Urothelium cell line (cell line): ENCODE results near the gene MRAS.
A peak's percentile ranks its signal among the peaks of the same experiment; 100 is the strongest.
"Not testable (repeated sequence)": the region's sequence is repeated elsewhere in the genome, so short reads cannot be mapped to it uniquely, and the experiment has no call there.

Experiments
- DNase-seq: peaks from one replicate; pipeline ENCODE4 v3.0.0; 2011; ENCODE audit warnings: low spot score, mixed read lengths
- FAIRE-seq: peaks from 2 replicates; lab custom pipeline; 2011; peaks lifted over from hg19 to GRCh38; lab: Jason Lieb, UNC

MRAS gene

DNA sequence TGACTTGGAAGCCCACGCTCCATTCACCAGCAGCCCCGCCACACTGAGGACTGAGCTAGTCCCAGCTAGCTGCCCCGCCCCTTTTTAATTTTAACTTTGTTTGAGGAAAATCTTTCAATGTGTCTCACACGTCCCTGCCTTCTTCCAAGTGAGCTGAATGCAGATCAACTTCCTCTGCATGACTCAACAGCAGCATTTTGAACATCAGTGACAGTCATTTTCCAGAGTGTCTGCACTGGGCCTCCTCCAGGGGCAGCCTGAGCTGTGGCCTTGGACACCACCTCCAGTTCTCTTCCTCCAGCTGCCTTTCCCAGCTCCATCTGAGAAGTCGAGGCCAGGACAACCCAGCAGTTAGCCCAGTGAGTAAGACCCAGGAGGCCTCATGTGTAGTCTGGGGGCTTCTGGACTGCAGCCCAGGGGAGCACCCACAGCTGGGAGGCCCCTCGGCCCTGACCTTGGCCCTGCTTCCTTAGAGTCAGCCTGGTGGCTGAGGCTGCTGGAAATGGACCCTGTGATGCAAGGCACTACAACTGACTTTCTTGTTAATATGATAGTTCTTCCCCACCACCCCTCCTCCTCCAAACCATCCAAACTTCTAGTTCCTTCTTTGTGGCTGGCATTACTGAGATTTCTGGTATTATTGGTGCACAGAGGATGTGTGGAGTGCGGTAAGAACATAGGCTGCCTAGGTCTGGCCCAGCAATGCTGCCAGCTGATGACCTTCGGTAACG, 64.6 kb downstream of the MRAS start:
- FAIRE-seq (no peak), DNase-seq (no peak)

DNA sequence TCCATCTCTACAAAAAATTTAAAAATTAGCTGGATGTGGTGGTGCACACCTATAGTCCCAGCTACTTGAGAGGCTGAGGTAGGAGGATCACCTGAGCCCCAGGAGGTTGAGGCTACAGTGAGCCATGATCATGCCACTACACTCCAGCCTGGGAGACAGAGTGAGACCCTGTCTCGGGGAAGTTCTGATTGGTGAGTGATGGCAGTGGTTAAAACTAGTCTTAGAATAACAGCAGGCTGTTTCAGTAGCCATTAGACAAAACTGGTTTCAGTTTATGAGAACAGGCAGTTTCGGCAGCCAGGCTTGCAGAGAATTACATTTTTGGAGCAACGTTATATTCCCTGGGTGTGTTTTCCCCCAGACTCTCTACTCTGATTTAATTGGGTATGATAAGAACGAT, 67.9 kb downstream of the MRAS start:
- DNase-seq, FAIRE-seq: not testable (repeated sequence)

DNA sequence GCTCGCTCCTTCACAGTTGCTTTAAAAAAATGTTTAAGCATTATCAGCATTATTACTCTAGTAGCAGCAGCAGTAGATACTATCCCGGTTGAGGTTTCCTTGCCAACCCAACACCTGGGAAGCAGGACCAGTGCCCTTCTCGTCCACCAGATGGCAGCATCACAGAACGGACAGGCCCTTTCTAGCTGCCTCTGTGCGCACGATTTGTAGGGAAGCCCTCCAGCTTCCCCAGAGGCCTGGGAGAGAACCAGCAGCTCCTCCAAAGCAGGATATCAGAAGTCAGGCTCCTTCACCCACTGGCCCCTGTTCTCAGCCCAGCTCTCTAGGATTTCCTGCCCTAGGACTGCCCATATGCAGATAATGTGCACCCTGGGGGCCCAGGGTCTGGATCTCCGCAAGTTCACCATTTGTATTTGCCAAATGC, 69.2 kb downstream of the MRAS start:
- peak; percentile 83 for DNase-seq
- no peak for FAIRE-seq

DNA sequence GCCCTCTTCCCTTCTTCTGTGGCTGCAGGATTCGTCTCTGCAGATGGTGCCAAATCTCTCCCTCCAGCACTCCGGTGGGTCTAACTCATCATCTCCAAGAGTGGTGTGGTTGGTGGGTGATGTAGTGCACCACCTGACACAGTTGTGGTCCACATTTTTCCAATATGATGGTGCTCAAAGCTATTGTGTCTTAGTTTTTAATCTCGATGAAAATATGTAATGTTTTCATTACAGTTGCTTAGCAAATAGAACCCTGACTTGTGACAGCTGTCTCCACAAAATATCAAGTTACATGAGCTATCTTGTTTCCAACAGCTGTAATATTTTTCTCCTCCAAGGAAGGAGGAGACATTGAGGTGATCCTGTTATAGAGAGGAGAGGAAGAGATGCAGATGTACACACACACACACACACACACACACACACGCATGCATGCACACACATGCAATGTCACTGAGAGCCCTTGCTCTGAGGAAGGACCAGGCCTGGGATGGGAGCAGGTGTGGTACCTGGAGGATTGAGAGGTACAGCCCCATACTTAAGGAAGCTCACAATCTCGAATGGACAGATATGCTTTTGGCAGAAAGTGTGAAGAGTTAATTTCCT, 70.3 kb downstream of the MRAS start:
- DNase-seq (no peak), FAIRE-seq (no peak)

DNA sequence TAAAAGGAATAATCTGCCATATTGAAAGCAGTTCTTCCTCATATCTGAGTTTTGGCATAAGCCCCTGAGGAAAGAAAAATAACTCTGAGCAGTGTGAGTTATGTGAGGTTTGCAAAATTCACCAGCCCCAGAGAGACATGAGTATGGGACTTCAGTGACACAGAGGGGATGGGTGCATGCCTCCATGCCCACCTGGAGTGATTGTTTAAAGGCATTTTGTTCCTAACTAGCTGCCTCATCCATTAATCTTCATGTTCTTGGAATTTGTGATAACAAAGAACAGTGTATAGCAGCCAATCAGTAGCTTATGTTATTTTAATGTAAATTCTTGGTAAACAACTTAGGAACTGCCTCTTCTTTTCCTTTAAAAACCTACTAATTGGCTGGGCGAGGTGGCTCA, 74.9 kb downstream of the MRAS start:
- FAIRE-seq (no peak), DNase-seq (no peak)

DNA sequence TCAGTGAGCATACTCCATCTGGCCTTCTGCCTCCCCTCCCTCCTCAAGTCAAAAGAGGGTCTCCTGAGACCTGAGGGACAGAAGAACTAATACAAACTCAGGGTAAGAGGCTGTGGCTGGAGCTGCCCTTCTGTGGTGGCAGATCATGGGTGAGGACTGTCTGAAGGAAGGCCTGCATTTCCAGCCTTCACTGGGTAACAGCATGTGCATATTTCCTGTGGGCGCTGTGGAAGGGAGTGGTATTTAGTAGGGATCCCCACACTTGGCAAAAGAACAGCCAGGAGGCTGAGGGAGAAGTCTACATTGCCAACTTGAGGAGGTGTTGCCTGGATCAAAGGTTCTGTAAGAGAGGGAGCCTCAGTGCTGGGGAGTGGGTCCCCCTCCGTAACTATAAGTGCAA, 75.9 kb downstream of the MRAS start:
- FAIRE-seq (no peak), DNase-seq (no peak)

DNA sequence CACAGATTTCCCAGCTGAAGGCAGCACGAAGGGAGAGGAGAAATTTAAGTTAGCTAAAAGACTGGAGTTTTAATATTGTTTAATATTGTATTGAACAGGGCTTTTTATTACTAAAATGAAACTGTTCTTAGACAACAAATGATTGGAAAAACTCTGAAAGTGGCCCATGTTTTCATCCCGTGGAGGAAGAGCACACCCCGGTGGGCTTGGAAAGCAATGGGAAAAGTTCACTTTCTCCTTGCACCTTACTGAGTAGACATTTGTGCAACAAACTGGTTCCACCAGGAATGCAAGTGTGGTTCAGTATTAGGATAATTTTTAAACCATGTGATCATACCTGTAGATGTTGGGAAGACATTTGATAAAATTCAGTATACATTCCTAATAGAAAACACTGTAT, 77.8 kb downstream of the MRAS start:
- DNase-seq, result no peak
- FAIRE-seq, result no peak

DNA sequence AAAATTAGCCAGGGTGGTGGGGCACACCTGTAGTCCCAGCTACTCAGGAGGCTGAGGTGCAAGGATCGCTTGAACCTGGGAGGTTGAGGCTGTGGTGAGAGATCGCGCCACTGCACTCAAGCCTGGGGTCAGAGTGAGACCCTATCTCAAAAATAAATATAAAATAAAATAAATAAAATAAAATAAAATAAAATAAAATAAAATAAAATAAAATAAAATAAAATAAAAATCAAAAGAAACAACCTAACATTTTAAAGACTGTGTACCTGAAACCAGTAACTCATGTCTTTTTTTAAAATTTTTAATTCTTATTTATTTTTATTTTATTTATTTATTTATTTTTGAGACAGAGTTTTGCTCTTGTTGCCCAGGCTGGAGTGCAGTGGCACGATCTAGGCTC, 78.4 kb downstream of the MRAS start:
- FAIRE-seq, DNase-seq: not testable (repeated sequence)

DNA sequence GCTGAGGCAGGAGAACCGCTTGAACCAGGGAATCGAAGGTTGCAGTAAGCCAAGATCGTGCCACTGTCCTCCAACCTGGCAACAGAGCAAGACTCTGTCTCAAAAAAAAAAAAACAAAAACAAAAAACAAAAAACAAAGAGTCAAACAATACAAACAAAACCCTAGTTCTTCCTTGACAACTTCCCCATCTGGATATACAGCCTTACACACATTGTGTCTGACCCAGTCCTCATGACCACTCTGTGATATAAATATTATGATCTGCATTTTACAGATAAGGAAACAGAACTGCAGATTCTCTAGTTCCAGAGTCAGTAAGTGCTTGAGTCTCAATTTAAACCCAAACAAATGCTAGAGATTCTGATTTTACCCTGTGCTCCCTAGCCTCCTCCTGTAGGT, 81.3 kb downstream of the MRAS start:
- FAIRE-seq, result no peak
- no peak for DNase-seq

DNA sequence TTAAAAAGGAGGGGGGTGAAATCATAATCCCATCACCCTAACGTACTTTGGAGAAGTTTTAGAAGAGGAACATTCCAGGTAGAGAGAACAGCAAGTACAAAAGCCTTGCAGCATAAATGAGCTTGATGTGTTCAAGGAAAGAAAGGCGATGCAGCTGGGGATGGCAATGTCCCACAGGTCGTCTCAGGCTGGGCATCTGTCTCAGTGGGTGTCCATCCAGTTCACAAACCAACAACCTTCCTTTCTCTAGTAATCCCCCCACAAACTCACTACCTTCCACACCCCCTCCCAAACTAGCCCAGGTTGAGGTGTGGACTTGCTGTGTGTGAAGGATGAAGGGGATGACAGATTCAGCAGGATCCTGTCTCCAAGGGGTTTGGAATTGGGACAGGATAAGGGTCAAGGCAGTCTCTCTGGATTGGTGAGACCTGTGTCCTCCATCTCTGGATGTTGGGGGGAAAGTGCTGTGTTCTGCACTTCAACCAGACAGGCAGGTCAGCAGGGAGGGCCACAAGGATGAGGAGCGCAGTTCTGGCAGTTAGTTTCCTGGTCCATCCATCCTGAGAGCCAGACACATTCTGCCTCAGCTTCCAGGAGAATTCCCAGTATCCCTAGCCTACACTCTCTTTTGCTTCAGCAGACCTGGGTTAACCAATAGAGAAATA, 84.3 kb downstream of the MRAS start:
- no peak for DNase-seq

DNA sequence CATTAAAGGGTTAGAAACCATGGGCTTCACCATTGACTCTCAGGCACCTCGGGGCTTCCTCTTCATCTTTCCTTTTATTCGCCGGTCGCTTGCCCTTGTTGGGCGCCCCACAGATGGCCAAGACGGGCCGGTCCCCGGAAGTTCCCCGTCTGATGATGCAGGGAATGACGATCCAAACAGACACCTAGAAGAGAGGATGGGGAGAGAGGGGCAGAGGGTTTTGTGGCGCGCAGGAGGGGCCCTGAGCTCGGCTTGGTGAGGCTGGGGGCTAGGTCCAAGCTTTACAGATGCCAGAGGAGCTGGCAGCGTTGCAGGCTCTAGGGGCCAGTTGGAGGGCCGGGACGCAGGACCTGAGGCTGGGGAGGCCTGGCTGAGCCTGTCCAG, 85.5 kb downstream of the MRAS start:
- DNase-seq (no peak), FAIRE-seq (no peak)

More for the DNA sequence above, 84.3 kb downstream of the MRAS start:
- no peak for FAIRE-seq

DNA sequence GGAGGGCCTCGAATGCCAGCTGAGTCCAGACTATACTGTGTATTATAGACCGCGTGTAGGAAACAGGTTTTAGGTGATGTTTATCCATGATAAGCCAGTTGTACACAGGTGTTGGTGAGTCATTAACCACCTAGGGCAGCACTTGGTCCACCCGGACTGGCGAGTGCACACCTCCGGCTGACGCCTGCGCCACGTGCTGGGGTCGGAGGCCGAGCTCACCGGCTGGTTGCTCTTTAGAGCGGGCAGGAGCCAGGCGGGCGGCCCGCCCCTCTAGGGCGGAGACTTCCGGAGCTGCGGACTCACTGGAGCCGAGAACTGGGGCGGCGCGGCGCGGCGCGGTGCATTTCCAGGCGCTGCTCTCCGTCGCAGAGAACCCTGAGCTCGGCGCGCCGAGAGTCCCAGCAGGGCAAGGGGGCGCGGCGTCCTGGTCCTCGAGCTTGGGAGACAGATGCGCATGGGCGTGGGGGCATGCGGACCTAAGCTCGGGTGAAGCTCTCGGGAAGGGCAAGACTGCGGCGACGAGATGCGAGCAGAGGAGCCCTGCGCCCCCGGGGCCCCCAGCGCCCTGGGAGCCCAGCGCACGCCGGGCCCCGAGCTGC, 86.0 kb downstream of the MRAS start, which contains the start of gene ESYT3:
Gene ESYT3 (plus strand): TSS at position 341 of the 599 bp plus-strand sequence. CDS start 183 bp downstream, at position 524.
- DNase-seq (peak; percentile 55), FAIRE-seq (no peak)

DNA sequence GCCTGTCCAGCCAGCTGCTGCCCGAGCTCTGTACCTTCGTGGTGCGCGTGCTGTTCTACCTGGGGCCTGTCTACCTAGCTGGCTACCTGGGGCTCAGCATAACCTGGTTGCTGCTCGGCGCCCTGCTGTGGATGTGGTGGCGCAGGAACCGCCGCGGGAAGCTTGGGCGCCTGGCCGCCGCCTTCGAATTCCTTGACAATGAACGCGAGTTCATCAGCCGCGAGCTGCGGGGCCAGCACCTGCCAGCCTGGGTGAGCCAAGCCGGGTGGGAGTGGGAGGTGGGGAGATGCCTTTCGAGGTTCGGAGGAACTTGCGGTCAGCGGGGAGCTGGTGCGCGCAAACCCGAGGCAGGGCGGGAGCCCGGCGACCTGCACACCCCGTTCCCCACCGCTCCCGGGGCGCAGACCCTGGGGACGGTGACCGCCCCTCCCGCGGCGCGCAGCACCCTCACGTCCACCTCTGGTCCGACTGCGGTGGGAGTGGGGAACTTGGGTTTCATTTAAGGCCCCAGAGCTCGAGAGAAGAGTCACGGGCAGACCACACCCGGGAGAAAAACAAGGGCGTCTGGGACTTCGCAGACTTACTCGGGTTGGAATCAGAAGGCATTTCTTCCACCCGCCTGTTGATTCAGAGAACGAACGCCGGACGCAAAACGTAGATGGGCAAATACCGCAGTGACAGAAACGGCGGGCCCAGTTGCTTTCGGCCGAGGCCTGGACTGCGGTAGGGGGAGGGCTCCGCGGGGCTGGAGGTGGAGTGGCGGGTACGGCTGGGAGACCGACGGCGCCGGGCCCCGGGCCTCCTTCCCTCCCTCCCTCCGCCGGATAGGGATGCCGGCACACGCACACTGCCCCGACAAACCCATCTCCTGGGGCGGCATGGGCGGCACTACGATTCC, 86.7 kb downstream of the MRAS start:
- DNase-seq, result no peak
- FAIRE-seq, result no peak

DNA sequence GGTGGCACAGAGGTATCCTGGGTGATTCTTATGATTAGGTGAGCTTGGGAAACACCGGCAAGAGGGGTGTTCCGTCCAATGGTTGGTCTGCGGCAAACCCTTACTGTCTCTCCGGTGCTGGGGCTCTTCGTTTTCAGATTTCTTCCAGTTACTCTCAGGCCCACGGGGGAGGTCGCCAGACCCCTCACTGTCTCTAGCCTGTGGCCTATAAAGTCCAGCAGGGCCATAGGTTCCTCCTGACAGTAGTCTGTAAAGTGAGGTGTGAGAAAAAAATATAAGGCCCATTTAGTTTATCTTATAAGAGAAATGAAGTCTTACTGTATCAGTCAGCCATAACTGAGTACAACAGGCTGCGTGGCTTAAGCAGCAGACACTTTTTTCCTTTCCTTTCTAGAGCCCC, 87.5 kb downstream of the MRAS start:
- DNase-seq, result no peak
- FAIRE-seq, result no peak

DNA sequence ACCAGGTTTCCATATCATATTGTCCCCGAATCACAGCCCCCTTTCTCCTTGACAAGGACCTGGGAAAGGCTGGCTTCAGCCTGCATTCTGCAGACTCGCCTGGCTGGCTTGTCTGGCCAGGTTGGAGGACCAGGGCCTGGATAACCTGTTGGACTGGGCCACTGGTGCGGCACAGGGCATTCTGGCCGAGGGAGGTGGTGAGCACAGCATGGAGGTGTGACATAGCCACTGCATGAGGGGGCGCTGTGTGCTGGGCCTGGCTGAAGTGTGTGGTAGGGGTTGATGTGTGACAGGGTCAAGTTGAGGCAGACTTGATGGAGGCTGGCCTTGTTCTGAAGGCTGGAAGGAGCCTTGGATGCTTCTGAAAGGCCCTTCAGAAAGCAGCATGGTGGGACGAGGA, 88.9 kb downstream of the MRAS start:
- FAIRE-seq, result no peak
- no peak for DNase-seq

DNA sequence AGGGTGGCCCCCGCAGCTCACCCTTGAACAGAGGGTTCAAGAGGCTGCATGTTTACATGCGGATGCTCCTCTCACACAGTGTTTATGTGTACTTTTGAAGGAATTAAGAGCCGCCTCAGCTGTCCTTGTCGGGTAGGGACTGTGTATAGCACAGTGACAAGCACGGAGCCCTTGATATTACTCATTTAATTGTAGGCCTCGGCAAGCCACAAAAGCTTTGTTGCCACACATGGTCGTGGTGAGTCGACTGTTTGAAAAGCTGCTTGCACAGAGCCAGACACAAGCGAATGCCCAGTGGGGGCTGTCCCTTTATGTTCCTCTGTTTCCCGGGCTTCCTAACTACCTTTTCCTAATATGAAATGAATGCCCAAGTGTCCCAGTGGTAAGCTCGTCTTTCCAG, 90.5 kb downstream of the MRAS start:
- DNase-seq (no peak), FAIRE-seq (no peak)

DNA sequence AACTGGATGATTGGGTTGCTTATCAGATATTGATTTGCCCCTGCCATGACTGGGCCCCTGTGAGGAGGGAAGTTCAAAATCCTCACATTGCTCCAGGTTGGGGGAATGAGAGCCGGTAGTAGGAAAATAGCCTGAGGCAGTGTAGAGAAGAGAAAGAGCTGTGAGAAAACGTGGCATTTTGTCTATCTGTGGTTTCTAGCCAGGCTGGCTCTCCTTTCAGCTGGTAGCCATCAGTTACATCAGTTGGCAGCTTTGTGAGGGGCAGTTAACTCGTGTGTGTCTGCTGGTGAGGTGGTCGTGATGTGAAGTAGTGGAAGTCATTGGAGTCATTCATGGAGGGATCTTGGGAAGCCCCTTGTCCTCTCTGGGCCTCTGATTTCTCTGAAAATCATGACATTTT, 91.3 kb downstream of the MRAS start:
- FAIRE-seq, result no peak
- no peak for DNase-seq

DNA sequence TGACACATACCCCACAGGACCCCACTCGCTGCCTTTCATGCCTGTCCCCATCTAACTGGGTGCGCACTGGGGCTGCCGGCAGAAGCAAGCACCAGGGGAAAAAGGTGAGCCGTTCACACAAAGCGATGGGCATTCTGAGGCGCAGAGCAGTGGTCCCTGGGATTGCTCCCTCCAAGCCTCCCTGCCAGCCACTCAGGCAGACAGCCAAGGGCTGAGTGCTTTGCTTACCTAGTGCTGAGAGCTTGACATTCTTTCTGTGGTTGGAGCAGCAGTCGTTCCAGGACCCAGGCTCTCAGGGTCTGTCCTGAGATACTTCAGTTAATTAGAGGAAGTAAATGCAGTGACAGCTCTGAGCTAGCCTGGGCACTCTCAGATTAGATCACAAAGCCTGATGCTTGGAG, 91.7 kb downstream of the MRAS start:
- FAIRE-seq, result no peak
- no peak for DNase-seq

DNA sequence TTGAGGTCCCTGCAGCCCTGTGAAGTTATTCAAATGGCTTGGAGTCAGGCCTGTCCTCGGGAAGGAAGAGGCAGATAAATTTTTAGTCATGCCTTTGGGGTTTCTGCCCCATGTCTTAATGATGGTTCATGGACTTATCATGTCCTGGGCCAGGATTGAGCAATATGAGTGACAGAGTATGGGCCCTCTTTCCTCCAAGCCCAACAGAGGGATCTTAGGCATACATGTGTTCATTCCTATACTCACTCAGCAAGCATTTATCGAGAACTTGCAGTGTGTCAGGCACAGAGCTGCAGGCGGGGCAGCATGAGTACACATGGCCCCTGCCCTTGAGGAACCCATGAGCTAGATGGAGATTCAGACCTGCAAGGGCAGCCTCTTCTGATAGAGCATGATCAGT, 92.2 kb downstream of the MRAS start:
- FAIRE-seq (no peak), DNase-seq (no peak)

DNA sequence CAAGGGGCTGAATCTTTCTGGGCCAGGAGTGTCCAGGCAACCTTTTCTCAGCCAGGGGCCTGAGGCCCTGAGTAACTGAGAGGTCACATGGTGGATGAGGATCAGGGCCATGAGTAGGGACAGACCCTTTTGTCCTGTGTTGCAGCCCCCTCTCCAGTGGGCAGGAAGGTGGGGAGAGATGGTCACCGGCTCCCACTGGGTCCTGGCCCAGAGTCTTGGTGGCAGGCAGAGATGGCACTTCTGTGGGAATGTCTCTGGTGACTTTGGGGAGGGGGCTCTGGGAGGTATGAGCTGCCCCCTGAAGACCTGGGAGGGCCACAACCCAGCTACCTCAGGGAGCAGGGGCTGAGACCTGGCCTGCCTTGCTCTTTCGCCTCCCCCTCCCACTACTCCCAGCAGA, 92.9 kb downstream of the MRAS start:
- no peak for DNase-seq
- no peak for FAIRE-seq

DNA sequence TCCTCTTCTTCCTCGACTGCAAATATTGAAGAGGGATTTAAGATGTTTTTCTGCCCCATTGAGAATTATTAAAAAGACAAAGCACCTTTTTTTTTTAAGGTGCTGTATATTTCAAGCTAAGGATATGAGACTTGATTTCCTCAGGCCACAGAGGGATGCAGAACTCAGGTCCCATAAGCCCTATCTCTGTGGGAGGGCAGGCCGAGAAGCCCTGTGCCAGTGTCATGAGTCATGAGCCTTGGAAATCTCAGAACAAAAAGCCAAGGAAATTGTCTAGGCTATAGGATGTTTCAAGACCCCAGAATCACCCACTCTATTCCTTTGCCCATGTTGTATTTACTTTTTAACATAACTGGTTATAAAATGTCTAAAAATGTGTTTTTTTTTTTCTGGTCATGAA, 93.4 kb downstream of the MRAS start:
- DNase-seq (peak; percentile 42), FAIRE-seq (no peak)
